Measurements from ENCODE around the gene SDR39U1.

DNA sequence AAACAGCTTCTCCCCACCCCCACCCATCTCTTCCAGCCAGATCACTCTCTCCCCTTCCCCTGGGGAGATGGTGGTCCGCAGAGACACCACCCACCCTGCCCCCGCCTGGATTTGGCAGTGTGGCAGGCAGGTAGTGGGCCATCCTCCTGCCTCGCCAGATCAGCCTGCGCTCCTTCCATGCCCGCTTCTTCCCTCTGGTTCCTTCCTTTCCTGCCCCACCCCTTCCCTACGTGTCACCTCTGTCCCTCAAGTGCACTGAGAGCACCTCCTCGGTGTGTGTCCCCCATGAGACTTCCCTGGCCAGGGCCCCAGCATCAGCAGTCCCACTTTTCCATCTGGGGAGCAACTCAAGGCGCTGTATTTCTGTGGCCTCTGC, 43.1 kb downstream of the SDR39U1 start:
- TF ChIP-seq, protein P1, sequence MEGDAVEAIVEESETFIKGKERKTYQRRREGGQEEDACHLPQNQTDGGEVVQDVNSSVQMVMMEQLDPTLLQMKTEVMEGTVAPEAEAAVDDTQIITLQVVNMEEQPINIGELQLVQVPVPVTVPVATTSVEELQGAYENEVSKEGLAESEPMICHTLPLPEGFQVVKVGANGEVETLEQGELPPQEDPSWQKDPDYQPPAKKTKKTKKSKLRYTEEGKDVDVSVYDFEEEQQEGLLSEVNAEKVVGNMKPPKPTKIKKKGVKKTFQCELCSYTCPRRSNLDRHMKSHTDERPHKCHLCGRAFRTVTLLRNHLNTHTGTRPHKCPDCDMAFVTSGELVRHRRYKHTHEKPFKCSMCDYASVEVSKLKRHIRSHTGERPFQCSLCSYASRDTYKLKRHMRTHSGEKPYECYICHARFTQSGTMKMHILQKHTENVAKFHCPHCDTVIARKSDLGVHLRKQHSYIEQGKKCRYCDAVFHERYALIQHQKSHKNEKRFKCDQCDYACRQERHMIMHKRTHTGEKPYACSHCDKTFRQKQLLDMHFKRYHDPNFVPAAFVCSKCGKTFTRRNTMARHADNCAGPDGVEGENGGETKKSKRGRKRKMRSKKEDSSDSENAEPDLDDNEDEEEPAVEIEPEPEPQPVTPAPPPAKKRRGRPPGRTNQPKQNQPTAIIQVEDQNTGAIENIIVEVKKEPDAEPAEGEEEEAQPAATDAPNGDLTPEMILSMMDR (IDR thresholded peaks at IDR 0.05): no peak
- no peak for TF ChIP-seq POLR2A (IDR thresholded peaks at IDR 0.05)

Data from lower leg skin (tissue), 3 donors.